Activated naive CD4-positive, alpha-beta T cell treated with anti-CD3 and anti-CD28 coated beads for 36 hours (primary cell): ENCODE data around the gene PCDH9. TPM values are rescaled to one million over a fixed set of nuclear protein-coding genes. Genes with fewer than 3 reads are reported as not detected.

Source experiments
- CTCF ChIA-PET: fragments of 350-600 bp; sonication (Branson Sonifier 250); formaldehyde crosslinking; loops from one replicate; lab custom pipeline; 2021; ENCODE audit warnings: antibody characterized with exemption; lab: Charles Lee
- DNase-seq: peaks from one replicate; pipeline ENCODE4 v3.0.0-alpha.2; 2020
- H3K27ac Mint-ChIP-seq: one replicate; pipeline ENCODE4 v1.8.0; 2021; ENCODE audit warnings: mild to moderate bottlenecking, mixed read lengths
- H3K27me3 Mint-ChIP-seq: one replicate; pipeline ENCODE4 v1.8.0; 2021; ENCODE audit warnings: low read depth, mixed read lengths
- H3K36me3 Mint-ChIP-seq: one replicate; pipeline ENCODE4 v1.8.0; 2021; ENCODE audit warnings: low read depth, mixed read lengths
- H3K4me1 Mint-ChIP-seq: one replicate; pipeline ENCODE4 v1.8.0; 2021; ENCODE audit warnings: low read depth, mixed read lengths
- H3K4me3 Mint-ChIP-seq: one replicate; pipeline ENCODE4 v1.8.0; 2021; ENCODE audit warnings: mild to moderate bottlenecking, moderate library complexity, mixed read lengths
- H3K9me3 Mint-ChIP-seq: one replicate; pipeline ENCODE4 v1.8.0; 2021; ENCODE audit warnings: mixed read lengths
- intact Hi-C: fragments of 100-400 bp; cut with micrococcal nuclease; formaldehyde crosslinking; loops from one replicate; pipeline ENCODE4 v1.15.1; 2023
- total RNA-seq, 2 experiments: library from RNA; stranded (reverse); gene quantifications; one replicate each; pipeline ENCODE4 v1.2.3, GENCODE V29; 2021

The PCDH9 gene
- total RNA-seq, 2 experiments from 2014 or later, result 0.10 to 0.15 TPM

GRCh38 chr13:67062160-67062559 lies 168.0 kb downstream of the PCDH9 start:
- H3K27me3 Mint-ChIP-seq, result no peaks in the 10 kb centered on the region
- CTCF ChIA-PET, result interaction anchor here (0.5 kb wide), 1 partner anchor 438 kb away, joined by 3 read pairs; no protein-coding TSS in a partner anchor
- no peak for DNase-seq
- intact Hi-C loops, result no loop called here
- H3K36me3 Mint-ChIP-seq, result no peaks in the 10 kb centered on the region
- no peak overlapping the region for H3K4me3 Mint-ChIP-seq
- no peaks in the 10 kb centered on the region for H3K9me3 Mint-ChIP-seq
- no peak overlapping the region for H3K27ac Mint-ChIP-seq
- H3K4me1 Mint-ChIP-seq, result no peaks in the 10 kb centered on the region

GRCh38 chr13:67061750-67062149 lies 168.4 kb downstream of the PCDH9 start:
- H3K27ac Mint-ChIP-seq, result no peak overlapping the region
- no peak overlapping the region for H3K4me3 Mint-ChIP-seq
- DNase-seq, result no peak
- H3K4me1 Mint-ChIP-seq, result no peaks in the 10 kb centered on the region
- CTCF ChIA-PET, result no interaction called here
- H3K36me3 Mint-ChIP-seq, result no peaks in the 10 kb centered on the region
- no peaks in the 10 kb centered on the region for H3K27me3 Mint-ChIP-seq
- intact Hi-C loops, result no loop called here
- no peaks in the 10 kb centered on the region for H3K9me3 Mint-ChIP-seq

- no peak for DNase-seq
- CTCF ChIA-PET, result no interaction called here
- Mint-ChIP-seq H3K27me3 (no peaks in the 10 kb centered on the region), H3K4me1 (no peaks in the 10 kb centered on the region), H3K4me3 (no peak overlapping the region), H3K9me3 (no peaks in the 10 kb centered on the region), H3K36me3 (no peaks in the 10 kb centered on the region), H3K27ac (no peak overlapping the region)
- intact Hi-C loops, result no loop called here
Observed at GRCh38 chr13:67052550-67053490, 177.3 kb downstream of the PCDH9 start.

- intact Hi-C loops, result no loop called here
- CTCF ChIA-PET, result no interaction called here
- no peak overlapping the region for H3K4me3 Mint-ChIP-seq
- DNase-seq, result no peak
- H3K27ac Mint-ChIP-seq, result no peak overlapping the region
- H3K27me3 Mint-ChIP-seq, result no peaks in the 10 kb centered on the region
- H3K4me1 Mint-ChIP-seq, result no peaks in the 10 kb centered on the region
- H3K36me3 Mint-ChIP-seq, result no peaks in the 10 kb centered on the region
- no peaks in the 10 kb centered on the region for H3K9me3 Mint-ChIP-seq
Observed at GRCh38 chr13:67049744-67050143, 180.4 kb downstream of the PCDH9 start.

- no peaks in the 10 kb centered on the region for H3K36me3 Mint-ChIP-seq
- no peaks in the 10 kb centered on the region for H3K4me1 Mint-ChIP-seq
- no peaks in the 10 kb centered on the region for H3K27me3 Mint-ChIP-seq
- intact Hi-C loops, result no loop called here
- peaks cover 2% of the 10 kb centered on the region for H3K9me3 Mint-ChIP-seq
- CTCF ChIA-PET, result no interaction called here
- no peak overlapping the region for H3K27ac Mint-ChIP-seq
- no peak overlapping the region for H3K4me3 Mint-ChIP-seq
- no peak for DNase-seq
Observed at GRCh38 chr13:67048821-67049150, 181.3 kb downstream of the PCDH9 start.

GRCh38 chr13:67048084-67048820 lies 181.9 kb downstream of the PCDH9 start:
- no peak for DNase-seq
- intact Hi-C loops, result no loop called here
- Mint-ChIP-seq H3K27ac (no peak overlapping the region), H3K4me3 (no peak overlapping the region), H3K9me3 (peaks cover 2% of the 10 kb centered on the region), H3K27me3 (no peaks in the 10 kb centered on the region), H3K4me1 (no peaks in the 10 kb centered on the region), H3K36me3 (no peaks in the 10 kb centered on the region)
- CTCF ChIA-PET, result interaction anchor here (0.6 kb wide), 1 partner anchor 204 kb away, joined by 3 read pairs; no protein-coding TSS in a partner anchor

- Mint-ChIP-seq H3K27ac (no peak overlapping the region), H3K36me3 (no peaks in the 10 kb centered on the region), H3K4me3 (no peak overlapping the region), H3K9me3 (peaks cover 2% of the 10 kb centered on the region), H3K27me3 (no peaks in the 10 kb centered on the region), H3K4me1 (no peaks in the 10 kb centered on the region)
- intact Hi-C loops, result no loop called here
- DNase-seq, result no peak
- CTCF ChIA-PET, result no interaction called here
Observed at GRCh38 chr13:67045357-67045756, 184.8 kb downstream of the PCDH9 start.

- DNase-seq, result no peak
- Mint-ChIP-seq H3K4me3 (no peak overlapping the region), H3K4me1 (no peaks in the 10 kb centered on the region), H3K27ac (no peak overlapping the region), H3K27me3 (no peaks in the 10 kb centered on the region), H3K9me3 (peaks cover 2% of the 10 kb centered on the region), H3K36me3 (no peaks in the 10 kb centered on the region)
- CTCF ChIA-PET, result no interaction called here
- intact Hi-C loops, result no loop called here
Observed at GRCh38 chr13:67043901-67044300, 186.2 kb downstream of the PCDH9 start.

- Mint-ChIP-seq H3K4me3 (no peak overlapping the region), H3K27me3 (no peaks in the 10 kb centered on the region), H3K4me1 (no peaks in the 10 kb centered on the region), H3K9me3 (peaks cover 2% of the 10 kb centered on the region), H3K36me3 (no peaks in the 10 kb centered on the region), H3K27ac (no peak overlapping the region)
- CTCF ChIA-PET, result no interaction called here
- intact Hi-C loops, result no loop called here
- no peak for DNase-seq
Observed at GRCh38 chr13:67042556-67042955, 187.6 kb downstream of the PCDH9 start.

GRCh38 chr13:67036699-67037457 lies 193.3 kb downstream of the PCDH9 start:
- DNase-seq, result no peak
- H3K9me3 Mint-ChIP-seq, result no peaks in the 10 kb centered on the region
- CTCF ChIA-PET, result no interaction called here
- no peak overlapping the region for H3K4me3 Mint-ChIP-seq
- H3K4me1 Mint-ChIP-seq, result no peaks in the 10 kb centered on the region
- H3K27me3 Mint-ChIP-seq, result no peaks in the 10 kb centered on the region
- H3K27ac Mint-ChIP-seq, result no peak overlapping the region
- intact Hi-C loops, result no loop called here
- H3K36me3 Mint-ChIP-seq, result no peaks in the 10 kb centered on the region

GRCh38 chr13:67033170-67033569 lies 197.0 kb downstream of the PCDH9 start:
- no peaks in the 10 kb centered on the region for H3K36me3 Mint-ChIP-seq
- no peak overlapping the region for H3K4me3 Mint-ChIP-seq
- H3K27ac Mint-ChIP-seq, result no peak overlapping the region

GRCh38 chr13:67023130-67023876 lies 206.8 kb downstream of the PCDH9 start:
- H3K27ac Mint-ChIP-seq, result no peak overlapping the region
- H3K4me3 Mint-ChIP-seq, result no peak overlapping the region
- H3K36me3 Mint-ChIP-seq, result no peaks in the 10 kb centered on the region
- CTCF ChIA-PET, result interaction anchor here (0.7 kb wide), 1 partner anchor 60 kb away, joined by 3 read pairs; no protein-coding TSS in a partner anchor
- no peaks in the 10 kb centered on the region for H3K27me3 Mint-ChIP-seq
- no peak for DNase-seq
- no peaks in the 10 kb centered on the region for H3K4me1 Mint-ChIP-seq
- intact Hi-C loops, result no loop called here
- H3K9me3 Mint-ChIP-seq, result peaks cover 5% of the 10 kb centered on the region

More at GRCh38 chr13:67033170-67033569, 197.0 kb downstream of the PCDH9 start:
- no peak for DNase-seq
- no peaks in the 10 kb centered on the region for H3K27me3 Mint-ChIP-seq
- no peaks in the 10 kb centered on the region for H3K4me1 Mint-ChIP-seq
- H3K9me3 Mint-ChIP-seq, result no peaks in the 10 kb centered on the region
- intact Hi-C loops, result no loop called here
- CTCF ChIA-PET, result no interaction called here
